Mammary epithelial cell (primary cell): ENCODE measurements around the gene PTCRA.

Experiments used
- CTCF ChIP-seq, 2 donors: IDR thresholded peaks in 1 of 2; conservative IDR thresholded peaks in 1 of 2; 2 replicates each; pipeline ENCODE4 v1.5.1; 2011 to 2012; ENCODE audit warnings: inconsistent platforms in 2 of 2, low read length in 2 of 2, mild to moderate bottlenecking in 2 of 2, control low read depth in 1 of 2, low read depth in 1 of 2; ENCODE audit not compliant: insufficient read depth in 1 of 2; ENCODE audit errors: extremely low read depth in 1 of 2
- EZH2 ChIP-seq: IDR thresholded peaks from 2 replicates; pipeline ENCODE4 v1.6.1; 2012; ENCODE audit warnings: low read length, inconsistent platforms, borderline replicate concordance

GRCh38 chr6:42969431-42969830, 53.6 kb downstream of the PTCRA start:
- no peak for TF ChIP-seq CTCF (conservative IDR thresholded peaks at IDR 0.05 in 1 of 2, IDR thresholded peaks at IDR 0.05 in 1 of 2; ENCODE audit: extremely low read depth in 1 of 2, insufficient read depth in 1 of 2, low read depth in 1 of 2, low read length in 2 of 2)
- no peak for TF ChIP-seq EZH2
